HL-60 (cell line): ENCODE measurements around the gene WDR7.

Experiments used
- DNase-seq, 2 experiments: peaks; one replicate each; pipeline ENCODE4 v3.0.0-alpha.2; 2010 to 2020; ENCODE audit warnings: low read depth in 1 of 2, low spot score in 1 of 2
- H3K27ac ChIP-seq: fragments of 250-450 bp; sonication (Bioruptor Pico); replicated peaks from 2 replicates; pipeline ENCODE4 v1.5.1; 2020; ENCODE audit warnings: mild to moderate bottlenecking, moderate library complexity
- H3K27me3 ChIP-seq: fragments of 250-450 bp; sonication (Bioruptor Pico); 2 replicates; pipeline ENCODE4 v1.5.1; 2021; ENCODE audit warnings: mild to moderate bottlenecking, moderate library complexity; ENCODE audit not compliant: insufficient read depth, poor library complexity, severe bottlenecking
- H3K4me3 ChIP-seq: replicated peaks from 2 replicates; pipeline ENCODE4 v1.5.1; 2011; ENCODE audit warnings: mild to moderate bottlenecking, control low read depth, low read length; ENCODE audit not compliant: insufficient read depth
- CTCF ChIP-seq: IDR thresholded peaks from one replicate; pipeline ENCODE4 v1.5.1; 2011; ENCODE audit warnings: low read length, control low read depth, inconsistent platforms; ENCODE audit not compliant: insufficient read depth
- GABPA ChIP-seq: IDR thresholded peaks from 2 replicates; pipeline ENCODE4 v1.6.1; 2012; ENCODE audit warnings: low read depth
- POLR2AphosphoS5 ChIP-seq: IDR thresholded peaks from 2 replicates; pipeline ENCODE4 v1.6.1; 2012; ENCODE audit warnings: low read depth
- REST ChIP-seq: IDR thresholded peaks from 2 replicates; pipeline ENCODE4 v1.6.1; 2012; ENCODE audit warnings: low read depth; ENCODE audit not compliant: insufficient replicate concordance
- SPI1 ChIP-seq: IDR thresholded peaks from 2 replicates; pipeline ENCODE4 v1.6.1; 2012; ENCODE audit warnings: low read depth, mild to moderate bottlenecking, borderline replicate concordance

Gene WDR7

GRCh38 chr18:57018845-57019244 is 367.7 kb downstream of the WDR7 start:
- H3K27ac ChIP-seq, result no peak overlapping the region
- TF ChIP-seq GABPA (no peak), REST (no peak), POLR2AphosphoS5 (no peak), SPI1 (no peak), CTCF (no peak)
- no peak for DNase-seq
- H3K4me3 ChIP-seq, result no peak overlapping the region
- no peaks in the 10 kb centered on the region for H3K27me3 ChIP-seq

- no peak for DNase-seq
- no peaks in the 10 kb centered on the region for H3K27me3 ChIP-seq
- TF ChIP-seq REST (no peak), POLR2AphosphoS5 (no peak), CTCF (no peak)
- H3K4me3 ChIP-seq, result no peak overlapping the region
- H3K27ac ChIP-seq, result no peak overlapping the region
These were observed 371.6 kb downstream of the WDR7 start for GRCh38 chr18:57022716-57023115.

GRCh38 chr18:57023275-57023882 is 372.2 kb downstream of the WDR7 start:
- Histone ChIP-seq H3K27ac (no peak overlapping the region), H3K27me3 (no peaks in the 10 kb centered on the region), H3K4me3 (no peak overlapping the region)
- TF ChIP-seq GABPA (no peak), REST (no peak), CTCF (no peak), SPI1 (no peak), POLR2AphosphoS5 (no peak)
- DNase-seq, result no peak
